HG03565 (cell line): ENCODE data around the gene KLHDC10.
A peak's percentile ranks its signal among the peaks of the same experiment; 100 is the strongest.
"Not testable (repeated sequence)": the region's sequence is repeated elsewhere in the genome, so short reads cannot be mapped to it uniquely, and the experiment has no call there.

Experiments used
- ATAC-seq: cut with Tn5 transposase; IDR thresholded peaks from one replicate; pipeline ENCODE4 v1.9.1; 2021; ENCODE audit warnings: mild to moderate bottlenecking, moderate library complexity; ENCODE audit not compliant: unreplicated experiment

Gene KLHDC10

DNA sequence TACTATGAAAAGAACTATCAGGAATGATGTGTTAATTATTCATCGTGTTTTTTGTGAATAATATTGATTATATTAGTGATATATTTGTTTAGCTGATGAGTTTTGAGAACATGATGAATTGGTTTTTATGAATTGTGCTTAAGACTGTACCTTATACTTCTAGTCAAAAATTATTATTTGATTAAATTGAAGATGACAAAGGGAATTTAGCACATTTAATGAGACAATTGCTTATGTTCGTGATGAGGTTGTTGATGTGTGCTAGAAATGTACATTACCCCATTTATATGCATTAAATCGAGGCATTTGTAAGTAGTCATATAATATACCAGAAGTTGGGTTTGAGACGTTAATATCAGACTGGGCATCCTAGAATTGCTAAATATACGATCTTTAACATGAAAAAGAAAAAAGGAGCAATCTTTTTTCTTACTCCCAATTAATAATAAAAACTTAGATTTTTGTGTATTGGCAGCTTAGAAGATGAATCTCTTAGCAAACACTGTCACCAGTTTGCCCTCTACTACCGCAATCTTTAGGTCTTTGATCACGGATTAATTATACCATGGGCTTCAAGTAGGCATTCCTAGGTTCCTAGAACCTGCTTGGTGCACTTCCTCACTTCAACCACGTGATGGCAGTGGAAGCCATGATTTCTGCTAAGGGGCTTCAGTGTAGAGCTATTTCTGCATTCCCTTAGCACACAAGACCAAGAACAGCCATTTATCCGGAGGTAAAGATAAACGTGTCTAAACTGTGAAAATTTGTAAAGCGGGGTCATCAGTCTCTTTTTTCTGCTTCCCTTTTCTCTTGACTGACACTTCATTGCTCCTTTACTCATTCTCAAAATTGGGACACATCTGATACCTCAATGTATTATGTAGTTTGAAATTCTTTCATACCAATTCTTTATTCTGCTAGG lies 1.6 kb downstream of the KLHDC10 start:
- peak; percentile 39 for ATAC-seq

DNA sequence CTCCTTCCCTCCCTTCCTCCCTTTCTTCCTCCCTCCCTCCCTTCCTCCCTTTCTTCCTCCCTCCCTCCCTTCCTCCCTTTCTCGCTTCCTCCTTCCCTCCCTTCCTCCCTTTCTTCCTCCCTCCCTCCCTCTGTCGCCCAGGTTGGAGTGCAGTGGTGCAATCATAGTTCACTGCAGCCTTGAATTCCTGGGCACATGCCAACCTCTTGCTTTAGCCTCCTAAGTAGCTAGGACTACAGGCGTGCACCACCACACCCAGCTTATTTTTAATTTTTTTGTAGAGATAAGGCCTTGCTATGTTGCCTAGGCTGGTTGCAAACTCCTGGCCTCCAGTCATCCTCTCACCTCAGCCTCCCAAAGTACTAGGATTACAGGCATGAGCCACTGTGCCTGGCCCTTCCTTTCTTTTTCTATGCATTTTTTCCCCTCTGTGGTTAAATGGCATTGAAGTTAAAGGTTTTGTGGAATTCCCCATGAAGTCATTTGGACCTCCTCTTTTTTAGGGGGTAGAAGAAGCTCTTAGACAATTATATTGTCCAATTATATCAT lies 9.6 kb downstream of the KLHDC10 start:
- no peak for ATAC-seq

DNA sequence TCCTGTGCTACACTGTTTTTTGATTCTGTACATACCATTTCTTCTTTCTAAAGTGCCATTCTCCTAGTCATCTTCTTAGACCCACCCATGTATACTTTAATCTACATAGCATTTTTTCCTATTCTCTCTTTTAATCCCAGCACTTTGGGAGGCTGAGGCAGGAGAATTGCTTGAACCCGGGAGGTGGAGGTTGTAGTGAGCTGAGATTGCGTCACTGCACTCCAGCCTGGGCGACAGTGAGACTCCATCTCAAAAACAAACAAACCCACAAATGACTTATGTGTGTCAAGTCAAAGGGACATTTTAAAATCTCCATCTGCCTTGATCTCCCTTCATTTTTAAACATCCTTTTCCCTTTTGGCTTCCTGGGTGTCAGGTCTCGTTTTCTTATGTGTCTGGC lies 13.2 kb downstream of the KLHDC10 start:
- not testable (repeated sequence) for ATAC-seq

DNA sequence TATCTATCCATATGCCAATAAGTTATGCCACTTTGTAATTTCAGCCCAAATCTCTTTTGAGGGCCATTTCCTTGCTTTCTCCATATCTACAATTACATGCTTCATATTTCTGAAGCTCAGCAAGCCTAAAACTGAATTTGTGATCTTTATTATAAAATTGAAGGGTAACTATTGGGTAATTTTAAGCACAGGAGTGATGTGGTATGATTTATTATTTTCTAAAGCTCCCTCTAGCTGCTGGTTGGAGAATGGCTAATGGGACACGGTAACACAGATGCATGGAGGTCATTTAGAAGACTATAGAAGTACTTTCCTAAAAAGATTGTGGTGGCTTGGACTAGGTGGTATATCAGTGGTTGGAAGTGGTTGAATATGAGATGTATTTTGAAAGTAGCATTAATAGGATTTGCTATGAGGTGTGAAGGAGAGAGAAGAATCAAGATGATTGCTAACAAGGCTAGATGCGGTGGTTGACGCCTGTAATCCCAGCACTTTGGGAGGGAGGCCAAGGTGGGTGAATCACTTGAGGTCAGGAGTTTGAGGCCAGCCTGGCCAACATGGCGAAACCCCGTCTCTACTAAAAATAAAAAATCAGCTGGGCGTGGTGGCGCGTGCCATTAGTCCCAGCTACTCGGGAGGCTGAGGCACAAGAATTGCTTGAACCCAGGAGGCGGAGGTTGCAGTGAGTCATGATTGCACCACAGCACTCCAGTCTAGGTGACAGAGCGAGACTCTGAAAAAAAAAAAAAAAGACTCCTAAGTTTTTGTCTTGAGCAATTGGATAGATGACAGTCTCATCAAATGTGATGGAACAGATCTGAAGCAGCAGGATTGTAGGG lies 13.9 kb downstream of the KLHDC10 start:
- ATAC-seq = no peak

DNA sequence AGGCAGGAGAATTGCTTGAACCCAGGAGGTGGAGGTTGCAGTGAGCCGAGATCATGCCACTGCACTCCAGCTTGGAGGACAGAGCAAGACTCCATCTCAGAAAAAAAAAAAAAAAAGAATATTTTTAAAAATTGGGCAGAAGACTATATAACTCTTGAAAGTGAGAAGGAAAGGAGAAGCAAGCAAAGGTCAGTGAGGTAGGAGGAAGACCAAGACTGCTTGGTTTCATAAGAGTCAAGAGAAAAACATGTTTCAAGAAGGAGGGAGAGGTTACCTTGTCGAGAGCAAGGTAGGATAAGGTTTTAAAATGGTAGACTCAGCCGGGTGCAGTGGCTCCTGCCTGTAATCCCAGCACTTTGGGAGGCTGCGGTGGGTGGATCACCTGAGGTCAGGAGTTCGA lies 14.9 kb downstream of the KLHDC10 start:
- not testable (repeated sequence) for ATAC-seq

DNA sequence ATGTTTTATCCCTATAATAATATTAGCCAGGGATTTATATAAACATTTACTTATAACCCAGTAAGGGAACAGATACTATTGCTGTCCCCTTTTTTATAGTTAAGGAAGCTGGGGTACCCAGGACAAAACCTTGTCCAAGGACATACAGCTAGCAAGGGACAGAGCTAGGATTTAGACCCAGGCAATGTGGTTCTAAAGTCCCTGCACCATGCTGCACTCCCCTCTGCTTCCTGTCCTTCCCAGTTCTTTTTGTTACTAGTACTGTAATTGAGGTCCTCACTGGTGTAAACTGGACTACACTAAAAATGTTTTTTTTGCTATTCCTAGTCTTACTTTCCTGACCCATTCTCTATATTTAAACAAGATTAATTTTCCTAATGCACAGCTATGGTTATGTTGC lies 16.6 kb downstream of the KLHDC10 start:
- ATAC-seq = no peak

DNA sequence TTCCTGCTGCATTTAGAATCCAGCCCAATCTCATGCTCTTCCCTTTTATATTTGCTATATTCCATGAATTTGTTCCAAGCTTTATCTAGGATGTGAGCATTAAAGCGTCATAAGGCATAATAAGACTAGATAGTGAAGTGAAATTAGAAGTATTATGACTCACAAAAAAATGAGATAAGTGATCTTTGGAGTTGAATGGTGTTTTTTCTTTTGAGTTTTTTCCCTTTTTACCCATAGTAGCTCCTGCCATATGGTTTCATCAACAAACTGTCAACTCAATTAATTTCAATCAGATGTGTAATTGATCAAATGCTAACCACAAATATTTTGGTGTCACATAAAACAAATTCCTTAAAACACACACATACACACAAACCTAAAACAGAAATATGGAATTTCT lies 17.0 kb downstream of the KLHDC10 start:
- ATAC-seq = no peak

DNA sequence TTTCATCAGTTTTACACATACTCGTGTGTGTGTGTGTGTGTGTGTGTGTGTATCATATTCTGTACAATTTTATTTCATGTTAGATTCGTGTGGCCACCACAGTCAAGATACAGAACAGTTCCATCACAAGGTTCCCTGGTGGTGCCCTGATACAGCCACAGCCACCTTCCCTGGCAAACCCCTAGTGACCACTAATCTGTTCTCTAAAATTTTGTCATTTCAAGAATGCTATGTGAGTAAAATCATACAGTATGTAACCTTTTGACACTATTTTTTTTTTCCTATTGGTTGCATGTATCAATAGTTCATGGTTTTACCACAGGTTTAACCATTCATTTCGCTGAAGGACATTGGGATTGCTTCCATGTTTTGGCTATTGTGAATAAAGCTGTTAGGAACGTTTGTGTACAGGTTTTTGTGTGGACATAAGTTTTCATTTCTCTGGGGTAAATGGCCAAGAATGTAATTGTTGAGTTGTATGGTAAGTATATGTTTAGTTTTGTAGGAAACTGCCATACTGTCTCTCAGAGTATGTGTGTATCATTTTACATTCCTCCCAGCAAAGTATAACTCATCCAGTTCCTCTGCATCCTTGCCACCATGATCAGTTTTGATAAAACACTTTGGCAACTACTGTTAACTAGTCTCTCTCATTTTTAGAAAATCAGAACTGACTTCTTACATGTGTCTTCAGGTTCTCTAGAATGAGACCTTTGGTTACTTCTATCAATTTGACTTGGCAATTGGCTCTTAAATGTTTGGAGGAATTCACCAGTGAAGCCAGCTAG lies 20.6 kb downstream of the KLHDC10 start:
- ATAC-seq = no peak

DNA sequence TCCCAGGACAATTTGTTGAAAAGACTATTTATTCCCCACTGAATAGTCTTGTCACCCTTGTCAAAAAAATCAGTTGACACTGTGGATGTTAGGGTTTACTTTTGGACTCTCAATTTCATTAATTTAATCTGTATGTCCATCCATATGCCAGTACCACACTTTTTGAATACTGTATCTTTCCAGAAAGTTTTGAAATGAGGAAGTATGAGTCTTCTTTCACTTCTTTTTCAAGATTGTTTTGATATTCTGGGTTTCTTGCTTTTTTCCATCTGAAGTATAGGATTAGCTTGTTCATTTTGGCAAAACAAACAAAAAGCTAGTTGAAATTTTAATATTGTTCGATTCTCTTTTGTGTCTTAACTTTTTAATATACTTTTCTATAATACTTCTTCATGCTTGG lies 21.7 kb downstream of the KLHDC10 start:
- no peak for ATAC-seq

DNA sequence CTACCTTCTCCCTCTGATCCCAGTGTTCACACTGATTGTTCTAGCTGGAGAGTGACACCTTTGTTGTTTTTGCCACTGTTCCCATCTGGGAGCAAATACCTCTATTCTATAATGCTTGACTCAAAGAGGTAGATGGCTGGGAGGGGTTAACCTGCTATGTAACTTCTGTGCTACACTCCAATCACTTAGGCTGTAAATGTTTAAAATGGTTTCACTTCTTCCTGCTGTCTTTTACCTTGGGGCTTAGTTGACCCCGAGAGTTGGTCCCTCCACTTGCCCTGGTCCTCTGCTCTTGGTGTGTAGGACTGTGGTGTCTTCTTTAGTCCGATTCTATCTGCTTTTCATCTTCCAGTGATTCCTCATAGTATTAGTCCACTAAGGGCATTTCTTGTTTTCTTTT lies 22.3 kb downstream of the KLHDC10 start:
- no peak for ATAC-seq

DNA sequence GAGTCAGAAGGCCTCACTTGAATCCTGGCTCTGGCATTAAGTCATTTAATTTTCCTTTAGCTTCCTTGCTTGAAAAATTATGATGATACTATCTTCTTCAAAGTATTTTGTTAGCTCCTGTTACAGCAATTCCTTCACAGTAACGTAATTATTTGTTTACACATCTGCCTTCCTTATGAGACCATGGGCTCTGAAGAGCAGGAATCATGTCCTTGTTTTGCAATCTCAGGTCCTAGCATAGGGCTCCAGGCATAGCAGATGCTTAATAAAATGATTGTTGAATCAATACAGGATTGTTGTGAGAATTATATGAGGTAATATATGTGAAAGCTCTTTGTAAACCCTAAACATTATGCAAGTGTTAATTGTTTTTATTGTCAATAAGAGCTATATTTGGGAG lies 25.5 kb downstream of the KLHDC10 start:
- no peak for ATAC-seq

DNA sequence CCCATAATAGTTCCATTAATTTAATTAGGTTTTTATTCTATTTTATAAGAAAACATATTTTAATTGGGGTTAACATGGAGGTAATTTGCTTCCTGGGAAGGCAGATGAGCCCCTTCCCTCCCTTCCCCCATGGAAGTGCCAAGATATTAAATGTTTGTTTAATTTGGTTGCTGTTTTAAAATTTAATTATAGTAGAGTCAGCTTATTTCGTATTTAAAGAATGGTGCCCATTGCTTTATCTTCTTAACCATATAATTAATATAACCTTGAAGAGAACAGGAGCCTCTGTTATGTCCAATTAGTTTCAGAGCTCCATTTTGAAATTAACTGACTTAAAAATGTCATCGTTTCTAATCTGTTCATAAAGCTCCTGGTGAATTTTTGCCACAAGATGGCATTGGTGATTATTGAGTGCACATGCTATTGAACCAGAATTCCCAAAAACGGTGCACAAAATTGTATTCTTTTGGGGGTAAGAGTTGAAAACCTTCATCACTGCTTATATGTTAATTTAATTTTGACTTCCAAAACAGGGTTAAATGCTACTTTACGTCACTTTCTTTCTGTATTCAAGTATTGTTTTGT lies 26.0 kb downstream of the KLHDC10 start:
- ATAC-seq = no peak

DNA sequence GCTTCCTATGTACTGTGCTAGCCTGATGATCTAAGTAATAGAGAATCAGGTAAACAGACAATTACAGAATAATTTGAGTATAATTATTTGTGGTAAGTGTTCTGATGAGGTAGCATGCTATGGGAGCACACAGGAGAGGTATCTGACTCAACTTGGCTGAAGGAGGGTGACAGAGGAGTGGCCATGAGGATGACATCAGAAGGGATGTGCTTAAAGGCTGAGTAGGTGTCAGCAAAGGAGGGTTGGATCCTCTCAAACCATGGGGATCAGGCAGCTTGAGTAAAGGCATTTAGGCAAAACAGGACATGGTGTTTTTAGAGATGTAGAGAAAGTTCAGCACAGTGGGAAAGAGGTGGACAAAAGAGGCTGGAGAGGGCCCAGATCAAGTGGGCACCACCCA lies 29.0 kb downstream of the KLHDC10 start:
- no peak for ATAC-seq

DNA sequence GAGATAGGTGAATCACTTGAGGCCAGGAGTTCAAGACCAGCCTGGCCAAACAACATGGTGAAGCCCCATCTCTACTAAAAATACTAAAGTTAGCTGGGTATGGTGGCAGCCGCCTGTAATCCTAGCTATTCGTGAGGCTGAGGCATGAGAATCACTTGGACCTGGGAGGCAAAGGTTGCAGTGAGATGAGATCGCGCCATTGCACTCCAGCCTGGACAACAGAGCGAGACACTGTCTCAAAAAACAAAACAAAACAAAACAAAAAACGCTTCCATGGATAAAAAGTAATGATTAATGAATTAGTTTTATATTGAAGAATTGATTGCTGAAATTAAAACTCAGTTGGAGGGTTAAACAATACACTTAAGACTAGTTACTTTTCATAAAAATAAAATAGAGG lies 32.3 kb downstream of the KLHDC10 start:
- ATAC-seq = no peak

DNA sequence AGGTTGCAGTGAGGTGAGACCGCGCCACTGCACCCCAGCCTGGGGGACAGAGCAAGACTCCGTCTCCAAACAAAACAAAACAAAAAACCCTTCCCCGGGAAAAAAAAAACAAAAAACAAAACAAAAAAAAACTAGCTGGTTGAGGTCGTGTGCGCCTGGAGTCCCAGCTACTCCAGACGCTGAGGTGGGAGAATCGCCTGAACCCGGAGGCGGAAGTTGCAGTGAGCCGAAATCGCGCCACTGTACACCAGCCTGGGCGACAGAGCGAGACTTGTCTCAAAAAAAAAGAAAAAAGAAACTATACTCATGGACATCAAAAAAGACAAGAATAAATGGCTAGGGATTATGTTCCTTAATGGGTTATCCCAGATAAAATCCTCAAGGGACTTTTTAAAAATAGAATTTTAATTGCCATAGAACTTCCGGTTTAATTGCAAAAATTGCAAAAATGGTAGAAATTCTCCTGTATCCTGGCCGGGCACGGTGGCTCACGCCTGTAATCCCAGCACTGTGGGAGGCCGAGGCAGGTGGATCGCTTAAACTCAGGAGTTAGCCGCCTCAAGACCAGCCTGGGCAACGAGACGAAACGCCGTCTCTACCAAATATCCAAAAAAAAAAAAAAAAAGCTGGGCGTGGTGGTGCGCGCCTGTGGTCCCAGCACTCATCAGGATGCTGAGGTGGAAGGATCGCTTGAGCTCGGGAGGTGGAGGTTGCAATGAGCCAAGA lies 37.8 kb downstream of the KLHDC10 start:
- ATAC-seq = no peak

DNA sequence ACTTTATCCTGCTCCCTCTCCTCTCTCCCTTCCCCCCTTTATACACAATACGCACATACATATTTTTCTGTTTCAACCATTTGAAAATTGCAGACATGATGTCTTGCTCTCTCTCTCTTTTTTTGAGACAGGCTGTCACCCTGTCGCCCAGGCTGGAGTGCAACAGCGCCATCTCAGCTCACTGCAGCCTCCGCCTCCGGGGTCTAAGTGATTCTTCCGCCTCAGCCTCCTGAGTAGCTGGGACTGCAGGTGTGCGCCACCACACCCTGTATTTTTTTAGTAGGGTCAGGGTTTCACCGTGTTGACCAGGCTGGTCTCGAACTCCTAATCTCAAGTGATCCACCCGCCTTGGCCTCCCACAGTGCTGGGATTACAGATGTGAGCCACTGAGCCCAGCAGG lies 38.5 kb downstream of the KLHDC10 start:
- no peak for ATAC-seq

DNA sequence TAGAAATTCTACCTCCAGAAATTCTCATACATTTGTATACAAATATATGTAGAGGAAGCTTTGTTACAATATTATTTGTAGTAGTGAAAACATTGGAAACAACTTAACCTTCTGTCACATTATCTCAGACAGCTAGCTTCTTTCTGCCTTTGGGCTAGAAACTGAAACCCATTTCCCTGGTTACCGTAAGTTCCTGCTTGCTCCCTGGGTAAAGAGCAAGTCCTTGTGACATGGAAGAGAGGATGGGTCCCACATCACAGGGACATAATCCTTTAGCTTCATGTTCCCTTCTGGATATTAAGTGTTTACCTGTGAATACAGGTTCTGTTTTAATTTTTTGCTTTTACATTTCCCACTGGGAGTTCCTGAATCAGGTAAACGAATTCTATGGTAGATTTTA lies 41.8 kb downstream of the KLHDC10 start:
- no peak for ATAC-seq

DNA sequence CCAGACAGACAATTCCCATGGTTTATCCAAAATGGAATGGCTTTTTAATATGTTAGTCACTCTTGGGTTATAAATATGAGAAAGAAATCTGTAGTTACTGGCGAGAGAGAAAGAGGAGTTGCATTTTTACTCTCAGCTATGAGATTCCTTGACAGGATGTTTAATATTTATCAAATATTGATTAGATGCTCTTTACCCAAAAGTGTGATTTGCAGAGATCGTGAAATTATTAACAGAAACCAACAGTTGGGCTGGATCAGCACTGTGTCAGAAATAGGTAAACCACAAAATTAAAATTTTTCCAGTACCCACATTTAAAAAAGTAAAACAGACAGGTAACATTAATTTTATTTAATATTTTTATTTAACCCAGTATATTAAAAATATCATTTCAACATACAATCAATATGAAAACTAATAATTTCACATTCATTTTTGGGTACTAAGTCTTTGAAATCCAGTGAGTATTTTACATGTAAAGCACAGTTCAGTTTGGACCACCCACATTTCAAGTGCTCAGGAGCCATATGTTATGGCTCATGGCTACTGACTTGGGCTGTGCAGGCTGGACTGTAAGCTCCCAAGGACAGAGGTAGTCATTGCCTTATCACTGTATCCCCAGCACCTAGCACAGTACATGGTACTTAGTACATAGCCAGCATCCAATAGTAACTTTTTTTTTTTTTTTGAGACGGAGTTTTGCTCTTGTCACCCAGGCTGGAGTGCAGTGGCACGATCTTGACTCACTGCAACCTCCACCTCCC lies 42.5 kb downstream of the KLHDC10 start:
- ATAC-seq = no peak

DNA sequence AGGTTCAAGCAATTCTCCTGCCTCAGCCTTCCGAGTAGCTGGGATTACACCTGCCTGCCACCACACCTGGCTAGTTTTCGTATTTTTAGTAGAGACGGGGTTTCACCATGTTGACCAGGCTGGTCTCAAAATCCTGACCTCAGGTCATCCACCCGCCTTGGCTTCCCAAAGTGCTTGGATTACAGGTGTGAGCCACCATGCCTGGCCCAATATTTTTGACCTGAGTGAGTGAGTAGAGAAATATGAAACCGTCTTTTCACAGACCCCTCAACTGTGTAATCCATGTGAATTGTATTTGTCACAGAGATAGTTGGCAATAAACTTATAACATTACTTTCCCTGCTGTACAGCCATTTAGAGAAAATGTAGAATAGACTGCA lies 43.1 kb downstream of the KLHDC10 start:
- not testable (repeated sequence) for ATAC-seq
